IPS DF 6.9 (cell line): ENCODE data around the gene LRRN4CL.
"Not testable (repeated sequence)": the region's sequence is repeated elsewhere in the genome, so short reads cannot be mapped to it uniquely, and the experiment has no call there.

Experiments
- DNase-seq: peaks from one replicate; pipeline ENCODE4 v3.0.0-alpha.2; 2013; ENCODE audit warnings: low read depth, low spot score
- H3K27ac ChIP-seq: one replicate; pipeline ENCODE4 v1.5.1; 2013; ENCODE audit warnings: low read length, control low read depth
- H3K27me3 ChIP-seq: 2 replicates; pipeline ENCODE4 v1.6.1; 2013; ENCODE audit warnings: mild to moderate bottlenecking, low read length; ENCODE audit not compliant: control insufficient read depth, insufficient read depth
- H3K36me3 ChIP-seq: 2 replicates; pipeline ENCODE4 v1.6.1; 2013; ENCODE audit warnings: low read length; ENCODE audit not compliant: control insufficient read depth, insufficient read depth
- H3K4me1 ChIP-seq: 2 replicates; pipeline ENCODE4 v1.6.1; 2013; ENCODE audit warnings: low read length; ENCODE audit not compliant: control insufficient read depth, insufficient read depth
- H3K4me3 ChIP-seq: 2 replicates; pipeline ENCODE4 v1.5.1; 2013; ENCODE audit warnings: mild to moderate bottlenecking, low read length
- H3K9me3 ChIP-seq: 2 replicates; pipeline ENCODE4 v1.6.1; 2013; ENCODE audit warnings: low read length, inconsistent platforms; ENCODE audit not compliant: control insufficient read depth, insufficient read depth
- WGBS: extraction: QIAGEN DNeasy Blood & Tissue Kit; methylation state at CpG from one replicate; pipeline ENCODE4 v1.1.7; 2013; ENCODE audit warnings: mixed read lengths, missing lambda C conversion rate; ENCODE audit not compliant: insufficient read length, insufficient coverage; 5-methylcytosine and 5-hydroxymethylcytosine counted together

The LRRN4CL gene

DNA sequence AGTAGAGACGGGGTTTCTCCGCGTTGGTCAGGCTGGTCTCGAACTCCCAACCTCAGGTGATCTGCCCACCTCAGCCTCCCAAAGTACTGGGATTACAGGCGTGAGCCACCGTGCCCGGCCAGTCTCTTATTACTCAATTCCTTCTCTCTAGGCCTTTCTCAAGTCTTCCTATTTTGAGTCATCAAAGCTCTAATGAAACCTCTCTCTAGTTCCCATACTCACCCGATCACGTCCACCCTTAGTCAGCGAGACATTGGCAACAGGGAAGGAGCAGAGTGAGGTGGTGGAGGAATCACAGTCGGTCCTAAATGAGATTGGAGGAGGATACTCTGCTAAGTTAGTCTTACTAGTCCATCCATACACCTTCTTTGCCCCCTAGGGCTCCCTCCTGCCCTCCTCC, 12.9 kb upstream of the LRRN4CL start:
- no CpG with 5 or more reads among the region's 11 CpGs for WGBS
- Histone ChIP-seq H3K4me1 (no peaks in the 10 kb centered on the region), H3K27ac (no peak overlapping the region), H3K36me3 (peaks cover 3% of the 10 kb centered on the region; the same call in 1 of the 2 replicates), H3K9me3 (no peaks in the 10 kb centered on the region), H3K4me3 (no peak overlapping the region), H3K27me3 (no peaks in the 10 kb centered on the region)
- DNase-seq, result no peak

DNA sequence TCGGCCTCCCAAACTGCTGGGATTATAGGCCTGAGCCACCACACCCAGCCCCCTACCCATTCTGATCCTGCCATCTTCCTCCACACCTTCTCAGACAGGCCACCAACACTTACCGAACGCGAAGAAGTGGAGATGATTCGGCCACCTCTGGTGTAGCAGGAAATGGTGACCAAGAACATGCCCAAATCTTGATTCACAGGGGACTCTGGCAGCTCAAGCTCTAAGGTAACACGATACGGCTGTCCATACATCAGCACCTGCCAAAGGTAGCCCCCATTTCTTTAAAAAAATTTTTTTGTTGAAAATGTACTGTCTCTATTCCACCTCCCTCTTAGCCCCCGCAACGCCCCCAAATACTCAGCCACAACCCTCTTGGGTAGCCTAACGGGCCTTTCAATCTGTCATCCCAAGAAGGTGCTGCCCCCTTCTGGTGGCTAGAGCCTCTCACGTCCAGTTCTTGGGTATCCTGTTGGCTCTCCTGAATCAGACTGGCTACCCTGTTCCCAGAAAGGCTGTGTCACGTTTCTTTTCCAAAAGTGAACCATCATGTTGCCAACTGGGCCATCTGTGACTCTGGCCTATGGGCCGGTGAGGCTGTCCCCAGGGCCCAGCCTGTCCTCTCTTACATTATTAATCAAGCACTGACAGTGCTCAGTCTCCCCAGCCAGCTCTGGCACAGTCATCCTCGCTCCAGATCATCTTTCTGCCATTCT, 5.3 kb upstream of the LRRN4CL start:
- no peaks in the 10 kb centered on the region for H3K27me3 ChIP-seq
- peaks cover 17% of the 10 kb centered on the region; the same call in 1 of the 2 replicates for H3K36me3 ChIP-seq
- no peak overlapping the region for H3K27ac ChIP-seq
- no peaks in the 10 kb centered on the region for H3K9me3 ChIP-seq
- WGBS, result no CpG with 5 or more reads among the region's 14 CpGs
- H3K4me1 ChIP-seq, result no peaks in the 10 kb centered on the region
- no peak for DNase-seq
- no peak overlapping the region for H3K4me3 ChIP-seq

DNA sequence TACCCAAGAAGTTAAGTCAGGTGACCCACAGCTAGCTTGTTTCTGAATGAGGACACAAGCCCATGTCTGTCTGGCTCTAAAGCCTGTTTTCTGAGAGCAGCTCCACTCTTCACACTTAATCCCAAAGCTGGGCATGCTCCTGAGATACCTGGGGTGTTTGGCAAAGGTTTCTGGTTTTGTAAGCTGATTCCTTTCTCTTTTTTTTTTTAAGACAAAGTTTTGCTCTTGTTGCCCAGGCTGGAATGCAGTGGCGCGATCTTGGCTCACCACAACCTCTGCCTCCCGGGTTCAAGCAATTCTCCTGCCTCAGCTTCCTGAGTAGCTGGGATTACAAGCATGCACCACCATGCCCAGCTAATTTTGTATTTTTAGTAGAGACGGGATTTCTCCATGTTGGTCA, 4.3 kb upstream of the LRRN4CL start:
- not testable (repeated sequence) for H3K4me1 ChIP-seq, H3K27me3 ChIP-seq, H3K9me3 ChIP-seq, H3K27ac ChIP-seq, H3K4me3 ChIP-seq, DNase-seq
- peaks cover 16% of the 10 kb centered on the region; the same call in 1 of the 2 replicates for H3K36me3 ChIP-seq
- no CpG with 5 or more reads among the region's 4 CpGs for WGBS

DNA sequence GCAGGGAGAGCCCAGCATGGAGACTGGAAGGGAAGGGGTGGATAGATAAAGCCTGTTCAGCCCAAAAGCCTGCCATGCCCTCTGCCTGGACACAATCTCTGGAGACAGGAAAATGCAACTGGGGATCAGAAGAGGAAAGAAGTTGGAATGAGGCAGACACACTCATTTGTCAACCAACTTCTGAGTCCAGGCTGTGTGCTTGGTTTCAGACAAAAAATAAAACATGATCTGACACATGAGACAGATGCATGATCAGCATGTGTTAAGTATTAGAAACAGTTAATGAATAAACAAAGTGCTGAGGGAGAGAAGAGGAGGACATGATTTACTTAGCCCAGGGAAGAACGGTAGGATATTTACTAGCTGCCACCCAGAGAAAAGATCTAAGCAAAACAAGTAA, 839 bp downstream of the LRRN4CL start:
- no CpG with 5 or more reads among the region's 1 CpG for WGBS
- no peak for DNase-seq

DNA sequence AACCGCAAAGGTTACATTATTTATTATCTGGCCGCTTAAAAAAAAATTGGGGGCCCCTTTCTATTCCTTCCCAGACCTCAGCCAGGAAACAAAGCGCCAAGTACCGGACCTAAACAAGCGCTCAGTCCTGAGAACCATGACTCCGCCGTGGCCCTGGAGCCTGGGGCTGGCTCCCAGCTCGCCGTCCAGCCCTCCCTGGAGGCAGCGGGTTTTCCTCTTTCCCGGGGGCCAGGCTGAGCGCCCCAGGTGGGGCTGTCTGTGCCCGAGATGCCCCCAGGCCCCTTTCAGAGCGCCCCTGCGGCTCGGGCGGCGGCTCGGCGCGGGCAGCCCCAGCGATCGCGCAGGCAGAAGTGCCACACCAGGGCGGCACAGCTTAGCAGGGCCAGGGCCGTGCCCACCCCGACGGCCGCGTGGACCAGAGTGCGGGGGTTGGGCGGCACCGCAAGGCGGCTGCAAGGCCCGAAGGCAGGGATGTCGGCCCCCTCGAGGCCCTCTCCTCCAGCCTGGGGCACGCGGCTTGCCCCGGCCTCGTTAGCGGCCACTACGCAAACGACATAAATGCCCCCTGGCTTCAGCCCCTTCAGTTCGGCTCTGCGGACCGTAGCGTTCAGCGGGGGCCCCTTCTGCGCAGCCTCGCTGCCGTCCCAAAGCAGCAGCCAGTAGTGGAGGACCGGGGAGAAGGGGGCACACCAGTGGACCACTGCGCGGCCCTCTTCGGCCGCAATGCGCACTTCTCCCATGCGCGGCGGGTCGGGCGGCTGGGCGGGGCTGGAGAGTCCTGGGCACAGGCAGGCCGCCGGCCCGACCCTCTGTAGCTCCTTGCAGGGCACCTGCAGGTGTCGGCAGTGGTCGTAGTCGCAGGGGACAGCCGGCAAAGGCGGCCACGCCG, 1.6 kb downstream of the LRRN4CL start:
- Histone ChIP-seq H3K9me3 (no peaks in the 10 kb centered on the region), H3K4me1 (no peaks in the 10 kb centered on the region), H3K36me3 (peaks cover 16% of the 10 kb centered on the region), H3K27me3 (no peaks in the 10 kb centered on the region), H3K4me3 (no peak overlapping the region), H3K27ac (no peak overlapping the region)
- WGBS, result 100% methylated on average over 2 of the region's 74 CpGs
- DNase-seq, result no peak

More for the DNA sequence above, 839 bp downstream of the LRRN4CL start:
- H3K27me3 ChIP-seq, result no peaks in the 10 kb centered on the region
- H3K36me3 ChIP-seq, result peaks cover 16% of the 10 kb centered on the region
- H3K27ac ChIP-seq, result no peak overlapping the region
- H3K4me1 ChIP-seq, result no peaks in the 10 kb centered on the region
- H3K9me3 ChIP-seq, result no peaks in the 10 kb centered on the region
- no peak overlapping the region for H3K4me3 ChIP-seq

DNA sequence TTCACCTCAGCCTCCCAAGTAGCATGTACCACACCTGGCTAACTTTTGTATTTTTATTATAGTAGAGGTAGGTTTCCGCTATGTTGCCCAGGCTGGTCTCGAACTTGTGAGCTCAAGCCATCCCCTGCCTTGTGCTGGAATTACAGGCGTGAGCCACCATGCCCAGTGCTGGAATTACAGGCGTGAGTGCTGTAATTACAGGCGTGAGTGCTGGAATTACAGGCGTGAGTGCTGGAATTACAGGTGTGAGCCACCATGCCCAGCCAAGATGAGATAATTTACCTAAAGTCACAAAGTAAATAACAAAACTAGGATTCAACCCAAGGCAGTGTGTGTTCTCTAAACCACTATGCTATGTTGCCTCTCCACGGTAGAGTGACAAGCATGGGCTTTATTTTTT, 6.8 kb downstream of the LRRN4CL start:
- no peak for DNase-seq
- H3K4me3 ChIP-seq, result no peak overlapping the region
- H3K36me3 ChIP-seq, result peaks cover 2% of the 10 kb centered on the region
- no peaks in the 10 kb centered on the region for H3K4me1 ChIP-seq
- H3K9me3 ChIP-seq, result no peaks in the 10 kb centered on the region
- H3K27me3 ChIP-seq, result no peaks in the 10 kb centered on the region
- no CpG with 5 or more reads among the region's 7 CpGs for WGBS
- no peak overlapping the region for H3K27ac ChIP-seq

DNA sequence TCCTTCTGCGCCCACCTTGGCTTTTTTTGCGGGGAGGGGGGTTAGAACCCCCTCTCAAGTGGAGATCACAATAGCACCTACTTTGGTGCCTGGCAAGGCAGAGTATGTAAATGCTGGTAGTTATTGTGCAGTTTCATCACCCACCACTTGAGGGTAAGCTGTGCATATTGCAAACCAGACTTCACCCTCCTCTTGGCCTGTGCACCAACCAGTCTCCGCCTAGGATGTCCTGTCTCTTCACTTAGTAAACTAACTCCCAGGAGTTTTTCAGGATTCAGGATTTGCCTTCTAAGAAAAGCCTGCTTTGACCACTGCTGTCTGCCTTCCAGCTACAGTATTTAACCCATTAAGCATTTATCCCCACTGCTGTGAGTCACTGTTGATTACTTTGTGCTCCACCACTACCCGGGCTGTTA, 8.5 kb downstream of the LRRN4CL start:
- whole genome bisulfite sequencing, result no CpG with 5 or more reads among the region's 4 CpGs
- no peak for DNase-seq
- H3K36me3 ChIP-seq, result peaks cover 4% of the 10 kb centered on the region; the same call in 1 of the 2 replicates
- H3K9me3 ChIP-seq, result no peaks in the 10 kb centered on the region
- H3K4me3 ChIP-seq, result no peak overlapping the region
- H3K27ac ChIP-seq, result no peak overlapping the region
- no peaks in the 10 kb centered on the region for H3K4me1 ChIP-seq
- no peaks in the 10 kb centered on the region for H3K27me3 ChIP-seq

DNA sequence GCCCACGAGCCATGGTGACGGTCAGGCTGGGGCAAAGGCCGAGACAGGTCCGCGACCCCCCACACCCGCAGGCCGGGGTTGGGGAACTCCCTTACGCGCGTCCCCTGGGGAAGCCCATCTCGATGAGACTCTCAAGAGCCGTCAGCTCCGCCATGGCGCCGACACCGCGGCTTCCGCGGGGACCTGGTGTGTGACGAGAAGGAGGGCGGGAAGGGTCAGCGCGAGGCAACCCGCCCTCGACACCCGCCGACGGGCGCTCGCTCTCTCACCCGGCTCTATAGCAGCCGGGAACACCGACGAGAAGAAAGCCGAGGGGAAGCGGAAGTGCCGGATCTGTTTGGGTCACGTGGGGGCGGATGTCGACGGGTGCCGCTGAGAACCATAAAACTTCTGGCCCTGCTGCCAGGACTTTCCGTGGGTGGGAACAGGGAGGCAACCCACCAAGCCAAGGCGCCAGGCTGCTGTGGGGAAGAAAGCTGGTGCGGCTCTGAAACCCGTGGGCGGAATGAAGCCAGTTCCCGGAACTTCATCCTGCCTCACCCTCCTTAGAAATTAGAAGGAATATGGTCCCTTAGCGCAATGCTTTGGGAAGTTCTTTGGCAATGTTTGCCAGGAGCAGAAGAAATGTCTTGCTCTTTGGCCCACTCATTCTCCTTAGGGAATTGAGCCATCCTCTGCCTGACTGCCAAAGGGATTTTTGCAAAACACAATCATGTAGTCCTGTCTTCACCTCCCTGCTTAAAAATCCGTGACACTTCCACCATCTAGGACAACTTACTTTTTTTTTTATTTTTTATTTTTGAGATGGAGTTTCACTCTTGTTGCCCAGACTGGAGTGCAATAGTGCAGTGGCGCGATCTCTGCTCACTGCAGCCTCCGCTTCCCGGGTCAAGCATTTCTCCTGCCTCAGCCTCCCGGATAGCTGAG, 10.3 kb downstream of the LRRN4CL start, which contains the start of gene UBXN1:
Gene UBXN1 (minus strand): TSS at position 304 of the 927 bp plus-strand sequence. CDS start 150 bp downstream, at position 154.
- peak; percentile 50 for DNase-seq
- H3K9me3 ChIP-seq, result no peaks in the 10 kb centered on the region
- H3K4me3 ChIP-seq, result peak within 1 kb of the TSS; percentile 94
- H3K4me1 ChIP-seq, result no peaks in the 10 kb centered on the region
- WGBS, result no CpG with 5 or more reads among the region's 55 CpGs
- H3K27ac ChIP-seq, result no peak within 1 kb of the TSS
- H3K27me3 ChIP-seq, result no peaks in the 10 kb centered on the region
- H3K36me3 ChIP-seq, result peaks cover 4% of the 10 kb centered on the region; the same call in 1 of the 2 replicates

DNA sequence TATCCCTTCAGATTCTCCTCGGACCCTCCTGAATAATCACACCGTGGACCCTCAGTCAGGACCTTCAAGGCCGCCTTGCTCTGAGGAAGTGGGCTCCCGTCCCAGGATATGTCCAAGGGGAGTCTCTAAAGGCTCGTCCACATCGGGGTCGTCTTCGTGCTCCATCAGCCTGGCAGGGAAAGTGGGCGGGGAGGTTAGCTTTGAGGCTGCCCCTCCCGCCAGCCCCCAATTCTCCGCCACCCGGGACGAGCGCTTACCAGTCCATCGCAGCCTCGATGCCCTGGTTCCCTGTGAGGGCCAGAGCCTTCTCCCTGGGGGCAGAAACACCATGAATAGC, 10.9 kb downstream of the LRRN4CL start:
- H3K27ac ChIP-seq, result no peak overlapping the region
- H3K4me1 ChIP-seq, result no peaks in the 10 kb centered on the region
- WGBS, result no CpG with 5 or more reads among the region's 16 CpGs
- H3K9me3 ChIP-seq, result no peaks in the 10 kb centered on the region
- DNase-seq, result no peak
- H3K4me3 ChIP-seq, result peak overlapping the region; percentile 94
- no peaks in the 10 kb centered on the region for H3K27me3 ChIP-seq
- peaks cover 4% of the 10 kb centered on the region; the same call in 1 of the 2 replicates for H3K36me3 ChIP-seq

DNA sequence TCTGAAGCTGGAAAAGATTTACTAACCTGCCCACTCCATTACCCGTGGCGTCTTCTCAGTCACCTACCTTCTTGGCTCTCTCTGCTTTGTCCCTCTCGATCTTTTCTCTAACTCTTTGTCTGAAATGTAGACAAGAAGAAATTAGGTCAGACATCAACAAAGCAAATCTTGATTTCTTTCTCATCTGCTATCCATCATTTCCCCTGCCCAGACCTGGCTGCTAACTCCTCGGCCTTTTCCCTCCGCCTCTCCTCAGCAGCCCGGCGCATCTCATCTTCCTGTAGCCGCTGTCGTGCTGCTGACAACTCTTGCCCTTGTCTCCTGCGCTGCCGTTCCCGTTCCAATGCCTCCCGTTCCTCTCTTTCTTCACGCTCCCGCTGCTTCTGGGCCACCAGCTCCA, 11.6 kb downstream of the LRRN4CL start:
- H3K4me1 ChIP-seq, result no peaks in the 10 kb centered on the region
- DNase-seq, result no peak
- no peaks in the 10 kb centered on the region for H3K9me3 ChIP-seq
- no CpG with 5 or more reads among the region's 15 CpGs for WGBS
- H3K4me3 ChIP-seq, result no peak overlapping the region
- no peaks in the 10 kb centered on the region for H3K27me3 ChIP-seq
- H3K27ac ChIP-seq, result no peak overlapping the region
- H3K36me3 ChIP-seq, result peaks cover 4% of the 10 kb centered on the region; the same call in 1 of the 2 replicates
